Trophoblast cell (in vitro differentiated cells and primary cell): ENCODE measurements around the gene DOCK8.

Experiments
- DNase-seq, 2 donors: peaks; one replicate each; pipeline ENCODE4 v3.0.0-alpha.2; 2016
- H2AFZ ChIP-seq: 2 replicates; pipeline ENCODE4 v1.6.1; 2013; ENCODE audit warnings: low read length, moderate library complexity, mild to moderate bottlenecking; ENCODE audit not compliant: insufficient read depth, poor library complexity
- H2AK5ac ChIP-seq: 2 replicates; pipeline ENCODE4 v1.6.1; 2013; ENCODE audit warnings: mild to moderate bottlenecking, low read length
- H2BK120ac ChIP-seq: 2 replicates; pipeline ENCODE4 v1.6.1; 2013; ENCODE audit warnings: low read length, mild to moderate bottlenecking, moderate library complexity; ENCODE audit not compliant: insufficient read depth, poor library complexity
- H2BK12ac ChIP-seq: 2 replicates; pipeline ENCODE4 v1.6.1; 2013; ENCODE audit warnings: mild to moderate bottlenecking, low read length, moderate library complexity
- H2BK5ac ChIP-seq: 2 replicates; pipeline ENCODE4 v1.6.1; 2013; ENCODE audit warnings: low read length, low read depth, moderate library complexity, mild to moderate bottlenecking; ENCODE audit not compliant: poor library complexity
- H3K14ac ChIP-seq: 2 replicates; pipeline ENCODE4 v1.6.1; 2013; ENCODE audit warnings: mild to moderate bottlenecking, low read length
- H3K18ac ChIP-seq: 2 replicates; pipeline ENCODE4 v1.6.1; 2013; ENCODE audit warnings: mild to moderate bottlenecking, low read length
- H3K23ac ChIP-seq: 2 replicates; pipeline ENCODE4 v1.6.1; 2013; ENCODE audit warnings: low read length
- H3K27ac ChIP-seq: 2 replicates; pipeline ENCODE4 v1.5.1; 2013; ENCODE audit warnings: low read depth, mild to moderate bottlenecking, inconsistent platforms, low read length, moderate library complexity
- H3K27me3 ChIP-seq: 2 replicates; pipeline ENCODE4 v1.6.1; 2013; ENCODE audit warnings: inconsistent platforms, mild to moderate bottlenecking, low read length, moderate library complexity; ENCODE audit not compliant: insufficient read depth
- H3K36me3 ChIP-seq, 2 experiments: 1 replicate in 1 of 2; 2 replicates in 1 of 2; pipeline ENCODE4 v1.6.1; 2013; ENCODE audit warnings: low read length in 2 of 2, mild to moderate bottlenecking in 2 of 2, moderate library complexity in 1 of 2; ENCODE audit not compliant: insufficient read depth in 2 of 2, control insufficient read depth in 1 of 2
- H3K4ac ChIP-seq: 2 replicates; pipeline ENCODE4 v1.6.1; 2013; ENCODE audit warnings: low read depth, mild to moderate bottlenecking, low read length, moderate library complexity
- H3K4me1 ChIP-seq, 2 experiments: 1 replicate in 1 of 2; 2 replicates in 1 of 2; pipeline ENCODE4 v1.6.1; 2013; ENCODE audit warnings: low read length in 2 of 2, mild to moderate bottlenecking in 2 of 2, moderate library complexity in 1 of 2; ENCODE audit not compliant: insufficient read depth in 2 of 2, control insufficient read depth in 1 of 2
- H3K4me2 ChIP-seq: 2 replicates; pipeline ENCODE4 v1.6.1; 2013; ENCODE audit warnings: inconsistent platforms, mild to moderate bottlenecking, low read length, moderate library complexity
- H3K4me3 ChIP-seq: 2 replicates; pipeline ENCODE4 v1.5.1; 2013; ENCODE audit warnings: mild to moderate bottlenecking, low read depth, low read length, inconsistent platforms
- H3K79me1 ChIP-seq: one replicate; pipeline ENCODE4 v1.6.1; 2013; ENCODE audit warnings: low read length
- H3K79me2 ChIP-seq: 2 replicates; pipeline ENCODE4 v1.6.1; 2013; ENCODE audit warnings: low read length, mild to moderate bottlenecking; ENCODE audit not compliant: control insufficient read depth, insufficient read depth, poor library complexity
- H3K9ac ChIP-seq: 2 replicates; pipeline ENCODE4 v1.6.1; 2013; ENCODE audit warnings: mild to moderate bottlenecking, low read length
- H3K9me3 ChIP-seq: 2 replicates; pipeline ENCODE4 v1.6.1; 2013; ENCODE audit warnings: low read depth, mild to moderate bottlenecking, control low read depth, inconsistent platforms, low read length; ENCODE audit not compliant: insufficient read depth
- H4K12ac ChIP-seq: 2 replicates; pipeline ENCODE4 v1.6.1; 2013; ENCODE audit warnings: low read depth, mild to moderate bottlenecking, low read length, moderate library complexity
- H4K8ac ChIP-seq: 2 replicates; pipeline ENCODE4 v1.6.1; 2013; ENCODE audit warnings: low read depth, mild to moderate bottlenecking, low read length, moderate library complexity
- H4K91ac ChIP-seq: one replicate; pipeline ENCODE4 v1.6.1; 2013; ENCODE audit warnings: low read depth, mild to moderate bottlenecking, low read length, moderate library complexity
- WGBS: extraction: QIAGEN DNeasy Blood & Tissue Kit; methylation state at CpG from one replicate; pipeline ENCODE4 v1.1.7; 2013; ENCODE audit warnings: missing lambda C conversion rate; ENCODE audit not compliant: insufficient read length, insufficient coverage; ENCODE audit errors: extremely low coverage; 5-methylcytosine and 5-hydroxymethylcytosine counted together

DOCK8 gene

GRCh38 chr9:251398-251797 lies 36.7 kb downstream of the DOCK8 start:
- Histone ChIP-seq H2BK5ac (no peak overlapping the region), H3K79me1 (no peaks in the 10 kb centered on the region), H3K27me3 (no peaks in the 10 kb centered on the region), H3K23ac (no peak overlapping the region), H3K18ac (no peak overlapping the region), H3K9me3 (no peaks in the 10 kb centered on the region), H2AFZ (no peak overlapping the region), H2BK12ac (no peak overlapping the region), H4K12ac (no peak overlapping the region), H3K4me3 (no peak overlapping the region), H3K27ac (no peak overlapping the region), H3K36me3 (no peaks in the 10 kb centered on the region), H3K4ac (no peak overlapping the region), H4K8ac (no peak overlapping the region), H3K4me2 (no peak overlapping the region), H2AK5ac (no peak overlapping the region), H3K14ac (no peak overlapping the region), H3K4me1 (no peaks in the 10 kb centered on the region), H2BK120ac (no peak overlapping the region), H4K91ac (no peak overlapping the region), H3K79me2 (no peaks in the 10 kb centered on the region), H3K9ac (no peak overlapping the region)
- no CpG with 5 or more reads among the region's 5 CpGs for WGBS
- no peak for DNase-seq

- no CpG with 5 or more reads among the region's 3 CpGs for WGBS
- no peaks in the 10 kb centered on the region for H3K36me3 ChIP-seq
- H3K4me3 ChIP-seq, result no peak overlapping the region
- H4K91ac ChIP-seq, result no peak overlapping the region
- no peak overlapping the region for H3K14ac ChIP-seq
- H3K4me2 ChIP-seq, result no peak overlapping the region
- H3K18ac ChIP-seq, result no peak overlapping the region
- H2AK5ac ChIP-seq, result no peak overlapping the region
- no peaks in the 10 kb centered on the region for H3K4me1 ChIP-seq
- no peak overlapping the region for H2BK5ac ChIP-seq
- H3K23ac ChIP-seq, result no peak overlapping the region
- no peak overlapping the region for H4K12ac ChIP-seq
- H4K8ac ChIP-seq, result no peak overlapping the region
- no peak for DNase-seq
- no peak overlapping the region for H3K4ac ChIP-seq
- no peak overlapping the region for H3K9ac ChIP-seq
- no peak overlapping the region for H2BK120ac ChIP-seq
- H3K9me3 ChIP-seq, result no peaks in the 10 kb centered on the region
- H3K27ac ChIP-seq, result no peak overlapping the region
- H2AFZ ChIP-seq, result no peak overlapping the region
- no peaks in the 10 kb centered on the region for H3K79me1 ChIP-seq
- no peaks in the 10 kb centered on the region for H3K79me2 ChIP-seq
- H3K27me3 ChIP-seq, result no peaks in the 10 kb centered on the region
- no peak overlapping the region for H2BK12ac ChIP-seq
These were observed 38.9 kb downstream of the DOCK8 start for GRCh38 chr9:253539-253938.

GRCh38 chr9:254516-254915 lies 39.9 kb downstream of the DOCK8 start:
- Histone ChIP-seq H3K36me3 (no peaks in the 10 kb centered on the region), H3K18ac (no peak overlapping the region), H2BK120ac (no peak overlapping the region), H3K27ac (no peak overlapping the region), H3K14ac (no peak overlapping the region), H3K79me1 (no peaks in the 10 kb centered on the region), H3K9me3 (no peaks in the 10 kb centered on the region), H4K12ac (no peak overlapping the region), H3K23ac (no peak overlapping the region), H4K91ac (no peak overlapping the region), H2AFZ (no peak overlapping the region), H3K27me3 (no peaks in the 10 kb centered on the region), H2BK5ac (no peak overlapping the region), H3K4me1 (no peaks in the 10 kb centered on the region), H3K79me2 (no peaks in the 10 kb centered on the region), H3K4me2 (no peak overlapping the region), H2AK5ac (no peak overlapping the region), H3K9ac (no peak overlapping the region), H3K4ac (no peak overlapping the region), H2BK12ac (no peak overlapping the region), H4K8ac (no peak overlapping the region), H3K4me3 (no peak overlapping the region)
- DNase-seq, result no peak
- WGBS, result no CpG with 5 or more reads among the region's 4 CpGs

- Histone ChIP-seq H3K9ac (no peak overlapping the region), H4K91ac (no peak overlapping the region), H3K4me1 (no peaks in the 10 kb centered on the region), H3K27me3 (no peaks in the 10 kb centered on the region), H3K27ac (no peak overlapping the region), H2BK12ac (no peak overlapping the region), H3K79me1 (no peaks in the 10 kb centered on the region), H2AFZ (no peak overlapping the region), H3K18ac (no peak overlapping the region), H3K4me2 (no peak overlapping the region), H3K23ac (no peak overlapping the region), H4K12ac (no peak overlapping the region), H2BK5ac (no peak overlapping the region), H3K4me3 (no peak overlapping the region), H3K36me3 (no peaks in the 10 kb centered on the region), H4K8ac (no peak overlapping the region), H3K79me2 (no peaks in the 10 kb centered on the region), H2AK5ac (no peak overlapping the region), H2BK120ac (no peak overlapping the region), H3K14ac (no peak overlapping the region), H3K4ac (no peak overlapping the region), H3K9me3 (no peaks in the 10 kb centered on the region)
- WGBS, result no CpG with 5 or more reads among the region's 1 CpG
- DNase-seq, result no peak
These were observed 43.3 kb downstream of the DOCK8 start for GRCh38 chr9:257957-258356.
